HUDEP-2 (cell line): ENCODE measurements around the gene TNNC2.
"Not testable (repeated sequence)": the region's sequence is repeated elsewhere in the genome, so short reads cannot be mapped to it uniquely, and the experiment has no call there.

Experiments used
- DNase-seq, 76 experiments: peaks; one replicate each; lab custom pipeline; 2025; ENCODE audit not compliant: unreplicated experiment in 76 of 76; lab: John Stamatoyannopoulos, UW

The TNNC2 gene

DNA sequence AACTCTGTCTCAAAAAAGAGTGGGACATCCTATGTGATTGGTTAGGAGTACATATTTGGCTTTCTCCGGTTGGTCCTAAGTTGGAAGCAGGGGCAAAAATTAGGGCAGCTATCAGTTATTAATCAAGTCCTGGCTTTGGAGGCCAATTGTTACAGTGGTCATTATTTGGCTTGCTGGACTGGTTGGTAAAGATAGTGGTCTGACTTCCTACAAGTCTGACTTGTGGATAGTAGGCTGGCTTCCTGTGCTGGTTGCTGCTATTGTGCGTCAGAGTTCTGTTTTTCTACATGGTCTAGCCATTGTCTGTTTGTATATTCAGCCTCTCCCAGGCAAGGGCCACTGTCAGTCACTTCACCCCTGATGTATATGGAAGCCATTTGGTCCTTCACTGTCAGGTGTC is 23.1 kb upstream of the TNNC2 start:
- DNase-seq: no peak

DNA sequence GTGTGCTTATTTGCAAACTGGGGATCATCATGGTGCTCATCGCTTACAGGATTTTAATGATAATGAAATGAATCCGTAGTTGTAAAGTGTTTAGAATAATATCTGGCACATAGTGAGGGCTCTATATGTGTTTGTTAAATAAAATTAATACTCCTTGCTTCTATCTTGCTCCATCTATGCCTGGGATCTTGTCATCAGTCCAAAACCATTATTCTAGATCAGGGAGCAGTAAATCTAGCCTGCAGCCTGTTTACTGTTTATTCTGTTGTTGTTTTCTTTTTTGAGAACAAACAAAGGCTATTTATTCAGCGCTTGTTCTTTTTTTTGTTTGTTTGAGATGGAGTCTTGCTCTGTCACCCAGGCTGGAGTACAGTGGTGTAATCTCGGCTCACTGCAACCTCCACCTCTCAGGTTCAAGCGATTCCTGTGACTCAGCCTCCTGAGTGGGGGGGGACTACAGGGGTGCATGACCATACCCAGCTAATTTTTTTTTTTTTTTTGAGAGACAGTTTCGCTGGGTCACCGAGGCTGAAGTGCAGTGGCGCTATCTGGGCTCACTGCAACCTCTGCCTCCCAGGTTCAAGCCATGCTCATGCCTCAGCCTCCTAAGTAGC is 22.0 kb upstream of the TNNC2 start:
- DNase-seq: no peak

DNA sequence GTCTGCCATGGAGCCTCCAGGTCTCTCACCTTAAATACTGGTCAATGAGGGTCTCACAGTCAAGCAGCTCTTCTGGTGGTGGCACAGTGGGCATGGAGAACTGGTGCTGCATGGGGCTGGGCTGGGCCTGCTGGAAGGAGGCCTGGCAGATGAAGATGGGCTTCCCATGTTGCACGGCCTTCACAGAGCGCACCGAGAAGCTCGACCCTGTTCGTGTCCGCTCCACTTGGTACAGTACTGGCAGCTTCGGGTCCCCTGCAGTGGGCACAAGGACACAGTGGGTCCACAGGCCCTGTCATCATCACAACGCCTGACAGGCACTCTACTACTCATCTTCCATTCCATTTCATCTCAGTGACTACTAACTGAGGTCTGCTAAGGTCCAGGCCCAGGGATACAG is 21.3 kb upstream of the TNNC2 start:
- DNase-seq: no peak

DNA sequence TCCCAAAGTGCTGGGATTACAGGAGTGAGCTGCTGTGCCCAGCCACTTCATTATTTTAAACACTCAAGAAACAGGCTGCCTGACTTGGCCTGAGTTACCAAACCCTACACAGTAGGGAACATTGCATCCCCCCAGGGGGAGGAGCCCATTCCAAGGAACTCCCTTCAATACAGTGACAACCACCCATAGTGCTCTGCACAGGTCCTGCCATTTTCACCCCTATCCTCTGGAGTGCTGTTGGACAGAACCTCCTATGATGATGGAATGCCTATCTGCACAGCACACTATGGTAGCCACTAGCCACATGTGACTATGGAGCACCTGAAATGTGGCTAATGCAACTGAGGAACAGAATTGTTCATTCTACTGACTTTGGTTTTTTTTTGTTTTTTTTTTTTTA is 18.3 kb upstream of the TNNC2 start:
- DNase-seq: no peak

DNA sequence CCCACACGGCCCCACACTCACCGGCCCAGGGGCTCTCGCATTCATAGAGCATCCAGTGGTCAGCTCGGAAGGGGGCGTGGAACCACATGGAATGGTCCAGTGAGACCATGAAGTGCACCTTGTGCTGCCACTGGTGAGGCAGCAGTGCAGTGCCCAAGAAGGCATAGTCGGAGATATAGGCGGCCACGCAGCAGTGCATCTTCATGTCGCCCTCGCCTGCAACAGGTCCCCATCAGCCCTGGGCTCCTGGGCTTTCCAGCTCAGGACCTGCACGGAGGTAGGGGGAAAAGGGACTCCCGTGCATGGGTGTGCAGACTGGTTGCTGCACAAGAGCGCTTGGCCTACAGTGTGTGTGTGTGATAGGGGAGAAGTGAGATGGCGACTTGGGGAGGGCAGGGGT is 16.4 kb upstream of the TNNC2 start:
- no peak for DNase-seq

DNA sequence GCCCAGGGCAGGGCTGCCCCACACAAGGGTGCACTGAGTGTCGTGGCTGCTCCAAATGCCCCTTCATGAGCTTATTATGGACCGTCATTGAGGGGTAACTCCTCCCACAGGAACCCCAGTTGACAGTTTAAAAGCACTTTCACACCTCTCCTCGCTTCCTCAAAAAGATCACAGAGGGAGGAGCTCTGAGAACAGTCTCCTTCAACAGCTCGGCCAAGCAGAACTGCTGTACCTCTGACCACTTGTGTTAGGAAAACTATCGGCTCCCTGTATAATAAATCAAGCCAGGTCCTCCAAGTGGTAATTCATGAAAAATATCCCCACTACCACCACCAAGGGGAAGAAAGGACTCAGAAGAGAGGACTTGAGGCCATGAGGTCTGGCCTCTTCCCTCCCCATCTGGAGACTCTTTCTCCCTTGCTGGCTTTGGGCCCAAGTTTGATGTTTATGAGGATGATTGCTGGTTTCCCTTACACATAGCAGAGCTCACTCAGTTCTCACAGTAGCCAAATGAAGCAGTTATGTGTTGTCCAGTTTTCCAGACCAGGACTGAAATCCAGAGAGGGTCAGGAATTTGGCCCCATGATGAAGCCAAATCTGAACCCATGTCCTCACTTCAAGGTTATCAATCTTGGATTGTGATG is 15.2 kb upstream of the TNNC2 start:
- no peak for DNase-seq

DNA sequence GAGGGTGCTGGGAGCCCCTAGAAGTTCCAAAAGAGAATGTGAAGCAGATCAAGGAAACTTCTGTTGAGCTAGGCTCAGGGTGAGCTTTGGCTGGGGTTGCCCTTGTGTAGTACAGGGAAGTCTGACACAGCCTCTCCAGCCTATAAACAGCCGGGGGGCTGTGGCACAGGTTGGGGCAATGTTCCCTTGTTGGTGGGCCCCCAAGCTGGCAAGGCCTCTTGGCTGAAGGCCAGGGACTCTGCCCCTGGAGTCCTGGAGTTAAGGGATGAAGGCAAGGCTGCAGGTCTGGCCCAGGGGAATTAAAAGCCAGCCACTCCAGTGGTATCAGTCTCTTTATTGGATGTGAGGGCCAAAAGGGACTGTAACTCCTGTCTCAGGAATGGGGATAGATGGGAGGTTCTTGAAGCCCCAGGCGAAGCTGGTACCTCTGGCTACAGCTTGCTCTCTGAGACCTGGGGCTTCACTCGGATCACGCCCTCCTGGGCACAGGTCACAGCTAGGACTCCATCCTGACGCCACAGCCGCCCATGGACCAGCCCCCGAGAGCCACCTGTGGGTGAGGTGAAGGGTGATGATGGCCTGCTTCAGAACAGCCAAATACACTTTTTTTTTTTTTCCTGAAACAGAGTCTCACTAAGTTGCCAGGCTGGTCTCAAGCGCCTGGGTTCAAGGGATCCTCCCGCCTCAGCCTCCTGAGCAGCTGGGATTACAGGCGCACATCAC is 14.5 kb upstream of the TNNC2 start:
- no peak for DNase-seq

DNA sequence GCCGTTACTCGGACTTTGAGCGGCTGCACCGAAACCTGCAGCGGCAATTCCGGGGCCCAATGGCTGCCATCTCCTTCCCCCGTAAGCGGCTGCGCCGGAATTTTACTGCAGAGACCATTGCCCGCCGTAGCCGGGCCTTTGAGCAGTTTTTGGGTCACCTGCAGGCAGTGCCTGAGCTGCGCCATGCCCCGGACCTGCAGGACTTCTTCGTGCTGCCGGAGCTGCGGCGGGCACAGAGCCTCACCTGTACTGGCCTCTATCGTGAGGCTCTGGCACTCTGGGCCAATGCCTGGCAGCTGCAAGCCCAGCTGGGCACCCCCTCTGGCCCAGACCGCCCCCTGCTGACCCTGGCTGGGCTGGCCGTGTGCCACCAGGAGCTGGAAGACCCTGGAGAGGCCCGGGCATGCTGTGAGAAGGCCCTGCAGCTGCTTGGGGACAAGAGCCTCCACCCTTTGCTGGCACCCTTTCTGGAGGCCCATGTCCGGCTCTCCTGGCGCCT is 13.6 kb upstream of the TNNC2 start:
- no peak for DNase-seq

DNA sequence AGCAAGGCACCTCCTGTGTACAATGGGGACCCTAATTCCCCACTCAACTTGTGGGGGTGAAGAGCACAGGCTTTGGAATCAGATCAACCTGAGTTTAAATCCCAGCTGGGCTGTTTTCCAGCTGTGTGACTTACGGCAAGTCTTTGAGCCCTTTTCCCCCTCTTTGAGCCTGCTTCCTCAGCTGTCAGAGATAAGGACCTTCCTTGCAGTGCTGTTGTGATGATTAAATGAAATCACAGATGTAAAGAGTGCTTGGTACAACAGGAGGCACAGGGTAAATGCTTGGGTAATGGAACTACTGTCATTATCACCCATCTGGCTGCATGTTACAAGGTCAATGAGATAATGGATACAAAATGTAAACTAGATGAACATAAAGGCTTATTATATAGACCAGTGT is 9.7 kb upstream of the TNNC2 start:
- peak in 52 of 76 experiments; percentile 10 to 79 (median 42) for DNase-seq

DNA sequence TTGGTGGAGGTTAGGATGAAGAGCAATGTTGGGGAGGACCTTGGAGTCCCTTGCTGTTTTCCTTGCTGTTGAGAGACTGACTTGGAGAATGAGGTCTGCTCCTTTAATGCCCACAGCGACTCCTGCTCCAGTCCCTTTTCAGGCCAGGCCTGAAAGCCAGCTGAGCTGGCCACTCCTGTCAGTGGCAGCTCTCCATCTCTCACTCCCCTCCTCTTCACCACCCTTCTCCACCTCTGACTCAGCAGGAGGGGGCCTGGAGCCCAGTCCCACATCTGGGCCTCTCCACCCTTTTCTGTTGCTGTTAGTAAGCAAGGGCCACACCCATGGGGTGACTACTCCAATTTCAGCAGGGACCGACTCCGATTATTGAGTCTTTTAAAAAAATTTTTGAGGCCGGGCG is 8.7 kb upstream of the TNNC2 start:
- peak in 70 of 76 experiments; percentile 8 to 81 (median 48) for DNase-seq

DNA sequence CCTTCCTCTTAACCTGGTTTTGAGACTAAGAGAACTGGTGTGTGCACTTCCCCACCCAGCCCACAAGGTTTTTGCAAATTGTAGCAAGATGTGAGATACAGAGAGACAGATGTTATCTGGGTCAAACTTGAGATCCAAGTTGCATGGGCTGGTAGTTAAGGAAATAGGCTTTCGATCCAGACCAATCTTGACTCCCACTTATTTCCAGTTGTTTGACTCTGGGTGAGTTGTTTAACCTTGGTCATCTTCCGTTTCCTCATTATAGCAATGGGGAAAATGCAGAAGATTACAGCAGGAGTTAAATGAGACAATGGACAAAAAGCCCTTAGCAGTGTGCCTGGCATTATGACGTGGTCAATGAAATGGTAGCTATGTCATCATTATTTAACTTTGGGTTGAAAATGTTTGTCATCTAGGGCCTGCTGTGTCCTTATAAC is 8.2 kb upstream of the TNNC2 start:
- peak in 1 of 76 experiments; percentile 15 for DNase-seq

DNA sequence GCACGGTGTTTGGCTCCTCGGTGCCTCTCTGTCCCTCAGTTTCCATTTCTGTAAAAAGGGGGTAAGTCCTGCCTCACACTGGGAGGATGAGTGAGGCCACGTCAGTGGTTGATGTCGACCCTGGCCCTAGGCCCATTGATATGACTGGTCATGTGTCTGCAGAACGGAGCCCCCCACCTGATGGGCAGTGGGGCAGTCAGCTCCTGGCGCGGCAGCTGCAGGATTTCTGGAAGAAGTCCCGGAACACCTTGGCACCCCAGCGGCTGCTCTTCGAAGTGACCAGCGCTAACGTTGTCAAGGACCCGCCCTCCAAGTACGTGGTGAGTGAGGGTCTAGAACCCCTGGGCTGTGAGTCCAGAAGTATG is 7.7 kb upstream of the TNNC2 start:
- no peak for DNase-seq

DNA sequence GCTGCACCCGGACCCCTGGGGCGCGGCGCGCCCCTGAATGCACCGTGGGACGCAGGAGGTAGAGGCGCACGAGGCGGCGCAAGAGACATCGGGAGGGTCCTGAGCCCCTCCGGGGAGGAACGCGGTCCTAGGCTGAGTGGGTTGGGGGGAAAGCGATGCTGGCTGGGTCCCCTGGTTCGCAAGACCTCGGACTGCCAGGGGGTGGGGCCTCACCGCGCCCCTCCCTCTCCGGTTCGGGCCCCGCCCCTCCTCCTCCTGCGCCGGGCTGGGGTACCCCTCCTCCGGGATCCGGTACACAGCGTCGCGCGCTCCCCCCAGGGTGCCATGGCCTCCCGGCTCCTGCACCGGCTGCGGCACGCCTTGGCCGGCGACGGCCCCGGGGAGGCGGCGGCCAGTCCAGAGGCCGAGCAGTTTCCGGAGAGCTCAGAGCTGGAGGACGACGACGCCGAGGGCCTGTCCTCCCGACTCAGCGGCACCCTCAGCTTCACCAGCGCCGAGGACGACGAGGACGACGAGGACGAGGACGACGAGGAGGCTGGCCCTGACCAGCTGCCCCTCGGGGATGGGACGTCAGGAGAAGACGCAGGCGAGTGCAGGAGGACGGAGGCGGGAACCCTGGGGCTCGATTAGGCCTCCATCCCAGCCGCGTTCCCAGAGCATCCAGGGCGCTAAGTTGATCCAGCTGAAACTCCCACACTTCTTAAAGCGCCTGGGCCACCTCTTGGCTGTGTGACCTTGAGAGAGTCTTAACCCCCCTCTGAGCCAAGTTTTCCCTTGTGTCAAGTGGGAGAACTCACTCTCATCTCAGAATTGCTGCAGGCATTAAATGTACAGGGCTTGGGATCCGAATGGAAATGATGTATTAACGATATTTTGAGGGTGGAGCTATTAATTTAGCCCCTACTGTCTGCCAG is 7.0 kb upstream of the TNNC2 start:
- no peak for DNase-seq

DNA sequence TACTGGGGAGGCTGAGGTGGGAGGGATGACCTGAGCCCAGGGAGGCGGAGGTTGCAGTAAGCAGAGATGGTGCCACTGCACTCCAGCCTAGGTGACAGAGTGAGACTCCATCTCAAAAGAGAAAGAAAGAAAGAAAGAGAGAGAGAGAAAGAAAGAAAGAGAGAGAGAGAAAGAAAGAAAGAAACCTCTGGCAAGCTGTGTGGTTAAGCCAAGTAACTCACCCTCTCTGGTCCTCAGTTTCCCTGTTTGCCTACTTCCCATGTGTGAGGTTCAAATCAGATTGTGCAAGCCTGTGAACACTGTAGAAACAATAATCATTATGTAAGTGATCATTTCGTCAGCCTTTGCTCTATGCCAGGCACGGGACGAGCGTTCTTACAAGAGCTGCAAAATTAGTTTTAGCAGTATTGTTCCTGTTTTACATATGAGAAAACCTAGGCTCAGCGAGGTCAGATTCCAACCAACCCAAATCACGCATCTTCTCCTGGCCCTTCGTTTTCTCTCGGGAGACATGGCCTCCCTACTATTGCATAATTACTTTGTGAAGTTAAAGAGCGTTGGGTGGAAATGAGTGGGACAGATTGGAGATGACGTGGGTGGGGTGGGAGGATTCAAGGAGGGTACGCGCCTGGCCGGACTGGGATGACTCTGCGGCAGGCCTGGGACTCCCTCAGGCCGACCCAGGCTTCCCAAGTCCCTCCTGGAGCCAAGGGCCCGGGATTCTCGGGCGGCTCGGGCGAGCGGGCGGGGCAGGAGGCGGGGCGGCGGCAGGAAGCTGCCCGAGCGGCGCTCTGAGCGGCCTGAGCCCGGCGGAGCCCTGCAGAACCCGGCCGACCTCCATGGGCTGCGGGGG is 6.1 kb upstream of the TNNC2 start, which contains the start of gene SNX21:
Gene SNX21 (plus strand): TSS at position 770 of the 853 bp plus-strand sequence. CDS start 121 bp downstream, outside the sequence.
- DNase-seq: no peak

DNA sequence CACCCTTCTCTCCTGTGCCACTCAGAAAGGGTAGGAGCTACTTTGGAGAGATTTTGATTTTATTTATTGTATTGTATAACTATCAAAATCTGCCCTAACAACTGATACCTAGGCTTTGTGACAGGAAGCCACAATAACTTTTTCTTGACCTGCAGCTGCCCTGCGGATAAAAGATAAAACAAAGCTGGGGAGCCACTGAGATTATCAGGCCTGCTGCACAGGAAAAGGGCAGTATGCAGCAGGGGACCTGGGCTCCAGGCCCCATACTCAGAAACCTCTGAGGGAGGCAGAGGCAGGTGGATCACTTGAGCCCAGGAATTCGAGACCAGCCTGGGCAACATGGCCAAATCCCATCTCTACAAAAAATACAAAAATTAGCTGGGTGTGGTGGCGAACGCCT is 5.5 kb upstream of the TNNC2 start:
- DNase-seq: no peak

DNA sequence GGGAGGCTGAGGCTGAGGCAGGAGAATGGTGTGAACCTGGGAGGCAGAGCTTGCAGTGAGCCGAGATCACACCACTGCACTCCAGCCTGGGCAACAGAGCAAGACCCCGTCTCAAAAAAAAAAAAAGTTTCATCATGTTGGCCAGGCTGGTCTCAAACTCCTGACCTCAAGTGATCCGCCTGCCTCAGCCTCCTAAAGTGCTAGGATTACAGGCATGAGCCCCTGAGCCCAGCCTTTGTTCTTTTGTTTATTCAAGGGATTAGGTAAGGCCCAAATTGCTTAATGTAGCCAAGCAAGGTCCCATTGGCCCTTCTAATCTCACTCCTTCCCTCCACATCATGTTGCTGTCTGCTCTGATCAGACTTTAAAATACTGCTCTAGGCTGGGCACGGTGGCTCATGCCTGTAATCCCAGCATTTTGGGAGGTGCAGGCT is 2.6 kb upstream of the TNNC2 start:
- DNase-seq: not testable (repeated sequence)

DNA sequence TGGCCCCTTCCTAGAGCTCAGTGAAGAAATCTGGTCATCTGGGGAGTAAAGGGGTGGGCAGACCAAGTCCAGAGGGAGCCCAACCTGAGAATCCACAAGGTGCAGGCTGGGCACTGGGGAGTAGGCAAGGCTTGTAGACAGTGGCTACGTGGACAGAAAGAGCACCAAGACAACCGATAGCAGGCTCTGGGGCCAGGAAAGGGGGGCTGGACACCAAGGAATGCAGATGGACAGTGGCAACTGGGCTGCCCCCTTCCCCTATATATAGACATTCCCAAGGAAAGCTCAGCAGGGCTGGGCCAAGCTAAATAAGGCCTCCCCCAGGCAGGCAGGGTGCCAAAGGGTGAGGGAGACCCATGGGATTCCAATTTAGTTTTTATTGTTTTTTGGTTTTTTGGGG is 1.5 kb upstream of the TNNC2 start:
- DNase-seq: no peak

DNA sequence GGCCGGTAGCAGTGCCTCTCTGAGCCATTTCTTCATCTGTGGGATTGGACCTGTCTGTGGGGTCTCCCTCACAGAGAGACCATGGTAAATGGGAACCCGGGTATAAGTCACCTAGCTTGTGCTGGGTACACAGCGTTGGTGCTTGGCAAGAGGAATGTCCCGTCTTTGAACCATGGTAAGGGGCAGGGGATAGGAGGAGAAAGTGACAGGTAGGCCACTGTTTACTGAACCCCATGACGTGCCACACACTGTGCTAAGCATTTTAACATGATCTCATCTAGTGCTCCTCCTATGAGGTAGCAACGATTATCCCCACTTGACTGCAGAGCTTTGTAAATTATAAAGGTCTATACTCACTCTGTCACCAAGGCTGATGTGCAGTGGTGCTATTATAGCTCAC is 600 bp upstream of the TNNC2 start:
- no peak for DNase-seq

DNA sequence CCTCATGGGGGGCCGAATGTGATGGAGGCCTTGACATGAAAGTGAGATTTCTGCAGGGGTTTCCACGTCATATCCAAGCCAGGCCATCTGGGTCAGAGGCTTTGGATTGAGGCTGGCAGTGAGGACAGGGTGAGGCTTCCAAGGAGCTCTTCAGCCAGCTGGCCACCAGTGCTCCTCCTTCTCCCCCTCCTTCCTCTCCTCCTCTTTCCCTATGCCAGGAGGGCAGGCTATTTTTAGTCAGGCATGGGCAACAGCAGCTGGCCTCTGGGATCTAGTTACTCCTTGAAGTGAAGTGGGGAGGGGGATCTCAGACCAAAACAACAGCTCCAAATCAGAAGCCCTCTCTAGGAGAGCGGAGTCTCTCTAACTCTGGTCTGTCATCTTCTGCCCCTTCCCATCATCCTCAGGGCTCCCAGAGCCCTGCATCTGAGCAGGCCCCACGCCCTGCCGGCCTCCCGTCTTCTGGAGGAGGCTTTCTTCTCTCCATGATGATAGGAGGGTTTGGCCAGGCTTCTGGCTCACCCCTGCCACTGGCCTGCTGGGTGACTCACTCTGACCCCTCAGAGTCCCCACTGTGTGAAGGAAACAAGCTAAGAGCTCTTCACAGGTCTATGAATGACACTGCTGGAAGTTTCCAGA is 612 bp downstream of the TNNC2 start:
- peak in 8 of 76 experiments; percentile 7 to 29 (median 15) for DNase-seq
